ENCODE data around the gene ANTXR1.

Gene ANTXR1

DNA sequence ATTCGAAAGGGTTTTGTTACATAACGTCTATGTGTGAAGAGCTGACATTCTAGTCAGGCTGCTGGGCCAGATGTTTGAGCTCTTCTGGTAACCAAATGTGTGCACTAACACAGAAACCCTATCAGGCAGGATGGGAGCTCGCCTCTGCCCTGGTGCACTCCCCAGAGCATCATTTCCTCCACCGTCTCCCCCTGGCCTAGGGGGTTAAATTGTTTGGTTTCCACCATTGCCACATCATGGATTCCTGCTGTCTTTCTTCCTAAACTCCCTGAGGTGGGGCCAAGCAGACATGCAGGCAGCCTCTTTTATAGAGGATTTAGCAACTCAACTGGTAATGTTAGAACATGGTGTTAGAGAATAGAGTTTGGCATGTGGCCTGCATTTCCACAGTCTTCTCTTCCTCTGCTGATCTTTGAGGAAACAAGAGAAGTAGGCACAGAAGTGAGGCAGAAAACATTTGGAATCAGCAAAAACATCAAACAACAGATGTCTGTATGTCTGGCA is 87.3 kb downstream of the ANTXR1 start:
- DNase-seq (ENCODE audit: low read depth) = no peak
- in situ Hi-C loops (cut with HindIII; ENCODE audit: low sequenced_read_pairs) = loop anchor here (25.0 kb wide), 1 partner anchor 88 kb away; the partner anchor contains the start of gene ANTXR1
- H3K4me3 ChIP-seq (ENCODE audit: low read depth, low read length) = no peak overlapping the region
- TF ChIP-seq, protein P1, sequence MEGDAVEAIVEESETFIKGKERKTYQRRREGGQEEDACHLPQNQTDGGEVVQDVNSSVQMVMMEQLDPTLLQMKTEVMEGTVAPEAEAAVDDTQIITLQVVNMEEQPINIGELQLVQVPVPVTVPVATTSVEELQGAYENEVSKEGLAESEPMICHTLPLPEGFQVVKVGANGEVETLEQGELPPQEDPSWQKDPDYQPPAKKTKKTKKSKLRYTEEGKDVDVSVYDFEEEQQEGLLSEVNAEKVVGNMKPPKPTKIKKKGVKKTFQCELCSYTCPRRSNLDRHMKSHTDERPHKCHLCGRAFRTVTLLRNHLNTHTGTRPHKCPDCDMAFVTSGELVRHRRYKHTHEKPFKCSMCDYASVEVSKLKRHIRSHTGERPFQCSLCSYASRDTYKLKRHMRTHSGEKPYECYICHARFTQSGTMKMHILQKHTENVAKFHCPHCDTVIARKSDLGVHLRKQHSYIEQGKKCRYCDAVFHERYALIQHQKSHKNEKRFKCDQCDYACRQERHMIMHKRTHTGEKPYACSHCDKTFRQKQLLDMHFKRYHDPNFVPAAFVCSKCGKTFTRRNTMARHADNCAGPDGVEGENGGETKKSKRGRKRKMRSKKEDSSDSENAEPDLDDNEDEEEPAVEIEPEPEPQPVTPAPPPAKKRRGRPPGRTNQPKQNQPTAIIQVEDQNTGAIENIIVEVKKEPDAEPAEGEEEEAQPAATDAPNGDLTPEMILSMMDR (IDR thresholded peaks at IDR 0.05; ENCODE audit: low read depth, low read length, missing control alignments) = no peak

DNA sequence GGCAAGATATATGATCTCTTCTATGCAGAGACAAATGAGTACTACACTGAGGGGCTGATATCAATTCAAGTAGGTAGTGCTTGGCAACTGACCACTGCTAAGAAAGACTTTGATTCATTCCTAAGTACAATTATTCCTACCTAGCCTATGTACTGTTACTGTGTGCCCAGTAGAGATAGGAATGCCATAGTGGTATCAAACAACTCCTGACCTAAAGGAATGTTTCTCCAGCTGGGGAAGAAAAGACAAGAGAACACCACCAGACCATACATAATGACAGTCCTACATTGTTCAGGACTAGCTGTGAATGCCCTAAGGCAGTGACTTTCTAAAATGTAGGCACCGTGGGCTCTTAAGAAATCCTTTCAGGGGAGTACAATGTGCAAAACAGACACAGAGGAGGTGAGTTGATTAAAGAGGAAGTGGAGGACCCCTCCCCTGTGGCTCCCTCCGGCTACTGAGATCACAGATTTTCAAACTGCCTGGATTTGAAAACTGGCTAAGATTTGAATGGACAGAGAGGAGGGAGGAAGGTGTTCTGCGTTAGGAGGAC is 89.1 kb downstream of the ANTXR1 start:
- in situ Hi-C loops (cut with HindIII; ENCODE audit: low sequenced_read_pairs) = loop anchor here (25.0 kb wide), 1 partner anchor 90 kb away; the partner anchor contains the start of gene ANTXR1
- no peak for DNase-seq (ENCODE audit: low read depth)
- H3K4me3 ChIP-seq (ENCODE audit: low read depth, low read length) = no peak overlapping the region
- TF ChIP-seq, protein P1 (IDR thresholded peaks at IDR 0.05; ENCODE audit: low read depth, low read length, missing control alignments) = no peak

DNA sequence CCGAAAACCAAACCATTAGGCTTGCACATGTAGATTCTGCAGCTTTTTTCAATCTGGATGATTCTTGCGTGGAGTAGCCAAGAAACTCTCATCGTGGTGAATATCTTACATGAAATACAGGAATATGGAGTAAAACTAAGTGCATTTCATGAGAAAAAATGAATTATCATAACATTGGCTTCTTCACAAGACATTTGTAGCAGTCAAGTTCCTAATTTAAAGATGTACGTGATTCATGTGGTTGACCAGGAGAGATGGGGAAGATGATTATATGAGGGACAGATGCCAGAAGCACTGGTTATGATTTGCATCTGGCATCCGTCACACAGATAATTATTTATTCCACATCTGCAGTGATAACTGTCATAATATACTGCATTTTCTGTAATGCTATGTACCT is 90.4 kb downstream of the ANTXR1 start:
- TF ChIP-seq, protein P1 (IDR thresholded peaks at IDR 0.05; ENCODE audit: low read depth, low read length, missing control alignments) = no peak
- DNase-seq (ENCODE audit: low read depth) = no peak
- in situ Hi-C loops (cut with HindIII; ENCODE audit: low sequenced_read_pairs) = loop anchor here (25.0 kb wide), 1 partner anchor 91 kb away; the partner anchor contains the start of gene ANTXR1
- no peak overlapping the region for H3K4me3 ChIP-seq (ENCODE audit: low read depth, low read length)

DNA sequence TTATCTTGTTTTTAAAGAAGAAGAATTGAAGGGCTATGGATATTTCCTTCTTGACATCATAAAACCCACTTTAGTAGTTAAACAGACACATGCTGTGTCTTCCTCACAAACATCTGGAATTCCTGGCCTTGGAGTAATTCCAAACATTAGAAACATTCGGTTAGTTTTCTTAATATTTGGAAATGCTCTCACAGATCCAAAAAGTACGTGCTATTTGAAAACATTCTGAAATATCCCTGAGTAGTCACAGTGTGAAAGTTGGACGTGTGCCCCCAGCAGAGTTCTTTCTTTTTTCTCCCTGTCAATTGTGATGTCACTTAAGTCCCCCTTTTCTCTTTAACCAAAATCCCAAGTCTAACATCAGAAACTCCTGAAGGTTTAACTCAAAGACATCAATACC is 91.3 kb downstream of the ANTXR1 start:
- in situ Hi-C loops (cut with HindIII; ENCODE audit: low sequenced_read_pairs) = loop anchor here (25.0 kb wide), 1 partner anchor 92 kb away; the partner anchor contains the start of gene ANTXR1
- TF ChIP-seq, protein P1 (IDR thresholded peaks at IDR 0.05; ENCODE audit: low read depth, low read length, missing control alignments) = no peak
- DNase-seq (ENCODE audit: low read depth) = no peak
- no peak overlapping the region for H3K4me3 ChIP-seq (ENCODE audit: low read depth, low read length)

DNA sequence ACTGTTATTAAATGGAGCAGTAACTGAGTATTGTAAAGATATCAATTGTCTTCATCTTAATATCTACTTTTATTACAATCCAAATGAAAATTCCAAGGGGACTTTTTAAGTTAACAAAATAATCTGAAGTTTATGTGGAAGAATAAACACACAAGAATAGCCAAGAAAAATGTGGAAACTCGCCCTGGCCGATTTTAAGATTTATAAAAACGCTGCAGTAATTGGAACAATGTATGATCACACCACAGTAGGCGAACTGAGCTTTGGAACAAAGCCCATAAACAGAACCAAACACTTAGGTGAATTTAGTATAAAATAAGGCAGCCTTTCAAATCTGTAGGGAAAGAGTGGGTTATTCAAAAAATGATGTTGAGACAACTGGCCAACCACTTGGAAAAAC is 96.3 kb downstream of the ANTXR1 start:
- TF ChIP-seq, protein P1 (IDR thresholded peaks at IDR 0.05; ENCODE audit: low read depth, low read length, missing control alignments) = no peak
- DNase-seq (ENCODE audit: low read depth) = no peak
- in situ Hi-C loops (cut with HindIII; ENCODE audit: low sequenced_read_pairs) = loop anchor here (25.0 kb wide), 1 partner anchor 97 kb away; the partner anchor contains the start of gene ANTXR1
- no peak overlapping the region for H3K4me3 ChIP-seq (ENCODE audit: low read depth, low read length)

DNA sequence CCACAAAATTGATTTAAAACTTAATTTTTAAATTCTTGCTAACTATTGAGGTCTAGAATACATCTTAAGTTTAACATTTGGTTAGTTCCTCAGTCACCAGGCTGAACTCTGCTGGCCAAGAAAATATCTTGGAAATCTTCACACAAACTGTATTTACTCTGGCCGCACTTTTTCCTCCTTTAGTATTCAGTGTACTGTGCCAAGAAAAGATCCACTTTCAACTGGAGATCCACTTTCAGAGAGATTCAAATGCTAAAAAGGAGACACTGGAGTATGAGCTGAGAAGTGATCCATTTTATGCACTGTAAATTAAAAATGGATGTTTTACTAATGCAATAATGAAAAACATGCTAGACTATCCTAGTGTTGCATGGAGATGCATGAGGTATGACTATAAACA is 98.1 kb downstream of the ANTXR1 start:
- no peak overlapping the region for H3K4me3 ChIP-seq (ENCODE audit: low read depth, low read length)

More for the DNA sequence above, 98.1 kb downstream of the ANTXR1 start:
- no peak for DNase-seq (ENCODE audit: low read depth)
- TF ChIP-seq, protein P1 (IDR thresholded peaks at IDR 0.05; ENCODE audit: low read depth, low read length, missing control alignments) = no peak
- in situ Hi-C loops (cut with HindIII; ENCODE audit: low sequenced_read_pairs) = loop anchor here (25.0 kb wide), 1 partner anchor 99 kb away; the partner anchor contains the start of gene ANTXR1
